ENCODE data around the gene ANO7. TPM values are rescaled to one million over a fixed set of nuclear protein-coding genes. Genes with fewer than 3 reads are reported as not detected.
A peak's percentile ranks its signal among the peaks of the same experiment; 100 is the strongest.

The ANO7 gene
- total and polyA plus RNA-seq, 2 of the 13 experiments (the other 11 are each of a cell fraction or from before 2014, with no cell fraction given): 4.1 to 4.9 TPM

- TF ChIP-seq ZNF687 (CRISPR knock-in tag; IDR thresholded peaks at IDR 0.05): peak; percentile 36
- no peak for TF ChIP-seq PITX1 (CRISPR knock-in tag; IDR thresholded peaks at IDR 0.05)
Observed at GRCh38 chr2:241188361-241189092, at the start of gene ANO7 (continued).

- Histone ChIP-seq H3K4me2 (ENCODE audit: low read depth, low read length) (no peak overlapping the region), H3K36me3 (replicated peaks in 1 of 2; ENCODE audit: control insufficient read depth in 1 of 2, insufficient read depth in 2 of 2, low read length in 2 of 2) (peaks cover 10 to 14% of the 10 kb centered on the region in 2 experiments), H3K27me3 (ENCODE audit: control insufficient read depth in 1 of 2, insufficient read depth in 2 of 2, low read length in 2 of 2) (no peaks in the 10 kb centered on the region), H3K4me3 (replicated peaks in 1 of 3; ENCODE audit: insufficient read depth in 1 of 3, low read depth in 2 of 3, low read length in 3 of 3) (no peak overlapping the region), H3K9ac (ENCODE audit: insufficient read depth, low read depth, low read length) (no peak overlapping the region), H4K20me1 (ENCODE audit: insufficient read depth, low read length) (no peaks in the 10 kb centered on the region), H3K4me1 (ENCODE audit: insufficient read depth, low read length) (peaks cover 38% of the 10 kb centered on the region), H3K27ac (ENCODE audit: extremely low read length, insufficient read depth, low read length) (peak overlapping the region; percentile 57), H3K79me2 (ENCODE audit: insufficient read depth, low read length) (peaks cover 2% of the 10 kb centered on the region), H2AFZ (ENCODE audit: low read length) (no peak overlapping the region), H3K9me3 (ENCODE audit: low read length) (no peaks in the 10 kb centered on the region)
- TF ChIP-seq RAD21 (CRISPR knock-in tag; IDR thresholded peaks at IDR 0.05) (no peak), REL (CRISPR knock-in tag; conservative IDR thresholded peaks at IDR 0.05) (no peak), CBX1 (IDR thresholded peaks at IDR 0.05; ENCODE audit: low read depth) (no peak), ZFP91 (CRISPR knock-in tag; IDR thresholded peaks at IDR 0.05; ENCODE audit: borderline replicate concordance) (0 out of 2 replicates have a peak, but pooled peaks have one; percentile 22), TRIM22 (IDR thresholded peaks at IDR 0.05) (no peak), ZNF121 (CRISPR knock-in tag; IDR thresholded peaks at IDR 0.05) (peak; percentile 89), ZNF687 (CRISPR knock-in tag; IDR thresholded peaks at IDR 0.05) (no peak; the same call in 1 of the 2 replicates)
- FAIRE-seq (no peak), DNase-seq (ENCODE audit: low spot score) (no peak), ATAC-seq (no peak)
- intact Hi-C loops (cut with micrococcal nuclease; ENCODE audit: unreplicated experiment) (no loop called here), in situ Hi-C loops (cut with HindIII; ENCODE audit: extremely low pct_ligation_motif_present, low pct_unique_long_range_greater_than_20kb) (no loop called here)
- WGBS (ENCODE audit: low lambda C conversion rate): 96% methylated on average over 21 of the region's 24 CpGs
- no TSS peak for BruUV-seq (replicated peaks)
- ChIA-PET POLR2A (no interaction called here), CTCF (ENCODE audit: low intra/inter-chr PET ratio, low total read pairs) (no interaction called here)
Observed at GRCh38 chr2:241139531-241140444, 48.7 kb upstream of the ANO7 start.
